Measurements from ENCODE around the gene PGLYRP1. TPM values are rescaled to one million over a fixed set of nuclear protein-coding genes. Genes with fewer than 3 reads are reported as not detected.

PGLYRP1 gene
- polyA plus RNA-seq, 1 of the 3 experiments (the other 2 are of a cell fraction): not detected

DNA sequence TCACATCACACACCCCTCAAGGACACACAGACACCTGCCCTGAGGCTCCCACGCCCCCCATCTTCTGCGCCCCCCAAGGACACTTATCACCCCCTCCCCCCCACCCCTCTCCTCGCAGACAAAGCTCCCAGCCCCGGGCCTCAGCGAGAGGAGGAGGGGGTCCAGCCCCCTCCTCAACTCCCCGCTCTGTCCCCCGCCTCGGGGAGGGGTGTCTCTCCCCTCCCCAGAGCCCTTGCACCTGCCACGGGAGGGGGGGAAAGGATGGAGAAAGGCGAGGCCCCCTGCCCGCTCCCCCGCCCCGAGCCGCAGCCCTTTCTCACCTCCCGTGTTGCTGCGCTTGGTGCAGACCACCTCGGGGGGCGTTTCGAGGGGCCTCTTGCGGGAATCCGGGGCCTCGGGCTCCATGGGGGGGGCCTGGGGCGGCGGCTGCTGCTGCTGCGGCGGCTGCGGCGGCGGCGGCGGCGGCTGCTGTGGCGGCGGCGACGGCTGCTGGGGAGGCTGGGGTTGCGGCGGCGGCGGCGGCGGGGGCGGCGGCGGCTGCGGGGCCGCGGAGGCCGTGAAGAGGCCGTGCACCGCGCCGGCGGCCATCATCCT lies 49.8 kb downstream of the PGLYRP1 start (continued):
- TF ChIP-seq, protein P1, sequence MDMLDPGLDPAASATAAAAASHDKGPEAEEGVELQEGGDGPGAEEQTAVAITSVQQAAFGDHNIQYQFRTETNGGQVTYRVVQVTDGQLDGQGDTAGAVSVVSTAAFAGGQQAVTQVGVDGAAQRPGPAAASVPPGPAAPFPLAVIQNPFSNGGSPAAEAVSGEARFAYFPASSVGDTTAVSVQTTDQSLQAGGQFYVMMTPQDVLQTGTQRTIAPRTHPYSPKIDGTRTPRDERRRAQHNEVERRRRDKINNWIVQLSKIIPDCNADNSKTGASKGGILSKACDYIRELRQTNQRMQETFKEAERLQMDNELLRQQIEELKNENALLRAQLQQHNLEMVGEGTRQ (IDR thresholded peaks at IDR 0.05; ENCODE audit: borderline replicate concordance, low read depth, low read length): no peak
- TF ChIP-seq, protein P2, sequence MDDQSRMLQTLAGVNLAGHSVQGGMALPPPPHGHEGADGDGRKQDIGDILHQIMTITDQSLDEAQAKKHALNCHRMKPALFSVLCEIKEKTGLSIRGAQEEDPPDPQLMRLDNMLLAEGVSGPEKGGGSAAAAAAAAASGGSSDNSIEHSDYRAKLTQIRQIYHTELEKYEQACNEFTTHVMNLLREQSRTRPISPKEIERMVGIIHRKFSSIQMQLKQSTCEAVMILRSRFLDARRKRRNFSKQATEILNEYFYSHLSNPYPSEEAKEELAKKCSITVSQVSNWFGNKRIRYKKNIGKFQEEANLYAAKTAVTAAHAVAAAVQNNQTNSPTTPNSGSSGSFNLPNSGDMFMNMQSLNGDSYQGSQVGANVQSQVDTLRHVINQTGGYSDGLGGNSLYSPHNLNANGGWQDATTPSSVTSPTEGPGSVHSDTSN (IDR thresholded peaks at IDR 0.05): no peak

DNA sequence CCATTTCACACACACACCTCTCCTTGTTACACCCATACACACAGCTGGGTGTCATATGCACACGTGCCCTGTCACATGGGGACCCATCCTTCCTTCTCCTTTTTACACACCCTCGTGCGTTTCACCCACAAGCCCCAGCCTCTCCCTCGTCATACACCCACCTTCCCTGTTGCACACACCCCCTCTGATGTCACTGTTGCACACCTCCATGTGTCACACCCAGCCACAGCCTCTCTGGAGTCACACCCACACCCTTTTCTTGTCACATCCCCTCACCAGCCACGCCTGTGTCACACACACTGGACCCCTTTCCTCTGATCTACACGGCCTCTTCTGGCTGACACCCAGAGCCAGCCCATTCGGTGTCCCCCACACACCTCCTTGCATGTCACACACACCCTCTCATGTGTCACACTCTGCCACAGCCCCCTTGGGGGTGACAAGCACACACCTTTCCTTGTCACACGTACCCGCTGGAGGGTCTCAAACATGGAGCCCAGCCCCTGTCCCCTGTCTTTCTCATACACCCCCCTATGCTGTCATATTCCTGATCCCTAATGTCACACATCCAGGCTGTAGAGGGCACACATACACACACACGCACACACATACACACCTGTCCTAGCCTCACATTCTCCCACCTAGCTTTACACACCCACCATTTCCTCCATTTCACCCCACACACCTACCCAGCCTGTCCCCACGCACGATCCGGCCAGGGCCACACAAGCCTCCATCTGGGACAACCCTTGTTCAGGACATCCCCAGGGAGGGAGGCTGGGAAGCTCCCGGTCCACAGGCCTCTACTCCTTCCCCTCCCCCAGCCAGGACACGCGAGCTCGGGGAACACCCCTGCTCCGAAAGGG lies 50.5 kb downstream of the PGLYRP1 start:
- 50% methylated on average over 18 of the region's 18 CpGs for WGBS (ENCODE audit: low lambda C conversion rate)
- no peak overlapping the region for H2AFZ ChIP-seq (ENCODE audit: low read depth)
- peak overlapping the region; percentile 79 for H3K4me2 ChIP-seq
- TF ChIP-seq RFX5 (IDR thresholded peaks at IDR 0.05; ENCODE audit: low read length): no peak
- no peak for TF ChIP-seq ELF1 (IDR thresholded peaks at IDR 0.05)
- no peak for TF ChIP-seq RCOR1 (IDR thresholded peaks at IDR 0.05; ENCODE audit: low read length)
- TF ChIP-seq, protein P3, sequence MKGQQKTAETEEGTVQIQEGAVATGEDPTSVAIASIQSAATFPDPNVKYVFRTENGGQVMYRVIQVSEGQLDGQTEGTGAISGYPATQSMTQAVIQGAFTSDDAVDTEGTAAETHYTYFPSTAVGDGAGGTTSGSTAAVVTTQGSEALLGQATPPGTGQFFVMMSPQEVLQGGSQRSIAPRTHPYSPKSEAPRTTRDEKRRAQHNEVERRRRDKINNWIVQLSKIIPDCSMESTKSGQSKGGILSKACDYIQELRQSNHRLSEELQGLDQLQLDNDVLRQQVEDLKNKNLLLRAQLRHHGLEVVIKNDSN (IDR thresholded peaks at IDR 0.05; ENCODE audit: borderline replicate concordance, low read depth): no peak
- no peak for TF ChIP-seq RAD21 (IDR thresholded peaks at IDR 0.05; ENCODE audit: low read length)
- TF ChIP-seq EZH2phosphoT487 (IDR thresholded peaks at IDR 0.05; ENCODE audit: borderline replicate concordance, low read depth): no peak
- TF ChIP-seq FOSL2 (IDR thresholded peaks at IDR 0.05; ENCODE audit: borderline replicate concordance, low read depth): no peak
- no peaks in the 10 kb centered on the region for H4K20me1 ChIP-seq (ENCODE audit: insufficient read depth)
- H3K9me3 ChIP-seq: no peaks in the 10 kb centered on the region
- ChIA-PET POLR2A (no interaction called here), CTCF (interaction anchor here (0.9 to 1.2 kb wide), 2 partner anchors 9 to 14 kb away, joined by 3 read pairs; no protein-coding TSS in a partner anchor)
- peaks cover 0 to 9% of the 10 kb centered on the region in 2 experiments; a peak in 1 of 4 replicates for H3K4me1 ChIP-seq (ENCODE audit: control insufficient read depth in 1 of 2, insufficient read depth in 2 of 2, low read depth in 1 of 2, low read length in 1 of 2)
- DNase-seq: peak; percentile 56
- H3K36me3 ChIP-seq (replicated peaks in 1 of 2; ENCODE audit: control insufficient read depth in 1 of 2, insufficient read depth in 2 of 2, low read length in 1 of 2): no peaks in the 10 kb centered on the region
- H3F3A ChIP-seq (replicated peaks; ENCODE audit: insufficient read depth): peaks cover 8% of the 10 kb centered on the region
- H3K9ac ChIP-seq: no peak overlapping the region
- no peaks in the 10 kb centered on the region for H3K79me2 ChIP-seq (ENCODE audit: insufficient read depth)
- no peaks in the 10 kb centered on the region for H3K9me2 ChIP-seq
- H3K27me3 ChIP-seq (ENCODE audit: insufficient read depth): no peaks in the 10 kb centered on the region
- no peak overlapping the region for H3K27ac ChIP-seq (ENCODE audit: low read depth in 2 of 2, low read length in 1 of 2)
- peak overlapping the region; percentile 45 to 60 for H3K4me3 ChIP-seq (ENCODE audit: low read depth in 2 of 2, low read length in 1 of 2)
